NCI-H345 (cell line): ENCODE results near the gene CA5A.

Experiments used
- DNase-seq: peaks from one replicate; lab custom pipeline; 2025; lab: John Stamatoyannopoulos, UW

CA5A gene

DNA sequence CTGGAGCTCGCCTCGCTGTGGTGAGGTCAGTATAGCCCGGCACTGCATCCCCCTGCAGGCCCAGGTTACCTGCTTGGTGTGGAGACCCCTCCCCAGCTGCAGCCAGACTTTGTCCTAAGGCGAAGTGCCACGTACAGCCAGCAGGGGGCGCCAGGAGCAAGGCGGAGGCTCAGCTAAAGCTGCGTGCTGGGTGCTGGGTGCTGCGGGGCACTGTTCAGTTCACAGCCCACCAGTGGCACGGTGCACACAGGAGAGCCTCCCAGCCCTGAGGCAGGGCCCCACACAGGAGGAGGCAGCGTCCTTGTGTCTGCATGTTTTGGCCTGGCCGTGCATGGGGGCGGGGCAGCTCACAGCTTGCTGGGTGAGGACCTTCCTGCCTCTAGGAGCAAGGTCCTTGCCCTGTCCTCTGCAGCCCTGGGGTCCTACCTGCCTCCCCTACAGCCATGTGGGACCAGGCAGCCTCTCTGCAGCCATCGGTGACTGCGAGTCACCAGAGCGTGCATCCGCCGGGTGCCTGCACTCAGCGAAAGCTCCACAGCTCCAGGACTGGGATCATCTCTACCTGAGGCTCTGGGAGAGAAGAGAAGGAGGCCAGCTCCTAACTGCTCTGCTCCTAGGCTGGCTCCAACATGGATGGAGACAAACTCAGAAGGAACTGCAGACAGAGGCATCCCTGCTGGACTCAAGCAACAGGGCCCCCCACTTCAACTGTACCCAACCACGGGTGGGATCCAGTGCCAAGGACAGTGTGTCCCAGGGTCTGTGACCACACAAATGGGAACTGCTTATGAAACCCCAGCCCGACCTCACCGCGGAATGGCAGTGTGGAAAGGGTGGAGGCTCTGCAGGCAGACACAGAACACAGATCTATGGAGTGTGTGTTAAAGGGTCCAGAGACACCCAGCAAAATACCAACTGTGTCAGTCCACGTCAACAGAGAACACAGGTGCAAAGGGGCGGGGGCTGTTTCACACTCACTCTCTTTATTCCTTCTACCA, 86.0 kb downstream of the CA5A start:
- peak; percentile 49 for DNase-seq

DNA sequence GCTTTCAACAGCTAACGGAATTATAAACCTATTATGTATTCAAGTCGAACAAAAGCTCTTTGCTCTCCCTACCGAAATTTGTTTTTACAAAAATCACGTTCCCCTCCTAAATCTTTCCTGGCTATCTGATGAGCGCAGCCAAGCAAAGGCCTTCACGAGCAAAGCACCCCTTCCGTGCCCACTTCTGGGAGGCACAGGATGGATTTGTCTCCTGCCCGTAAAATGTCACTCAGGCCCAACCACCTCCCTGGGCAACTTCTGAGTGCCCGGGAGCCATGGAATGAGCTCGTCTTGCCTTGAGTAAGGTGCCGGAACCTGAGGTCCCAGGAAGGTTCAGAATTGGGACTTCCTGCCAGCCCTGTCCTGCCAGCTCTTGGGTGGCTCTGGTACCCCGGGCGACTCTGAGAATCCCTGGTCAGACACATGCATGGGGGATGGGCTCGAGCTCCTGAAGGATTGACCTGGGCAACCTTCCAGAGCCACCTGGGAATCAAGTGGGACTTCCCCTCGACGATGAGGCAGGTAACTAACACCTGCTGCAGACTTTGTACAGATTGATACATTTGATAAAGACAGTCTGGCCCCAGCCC, 86.8 kb downstream of the CA5A start:
- DNase-seq: no peak

DNA sequence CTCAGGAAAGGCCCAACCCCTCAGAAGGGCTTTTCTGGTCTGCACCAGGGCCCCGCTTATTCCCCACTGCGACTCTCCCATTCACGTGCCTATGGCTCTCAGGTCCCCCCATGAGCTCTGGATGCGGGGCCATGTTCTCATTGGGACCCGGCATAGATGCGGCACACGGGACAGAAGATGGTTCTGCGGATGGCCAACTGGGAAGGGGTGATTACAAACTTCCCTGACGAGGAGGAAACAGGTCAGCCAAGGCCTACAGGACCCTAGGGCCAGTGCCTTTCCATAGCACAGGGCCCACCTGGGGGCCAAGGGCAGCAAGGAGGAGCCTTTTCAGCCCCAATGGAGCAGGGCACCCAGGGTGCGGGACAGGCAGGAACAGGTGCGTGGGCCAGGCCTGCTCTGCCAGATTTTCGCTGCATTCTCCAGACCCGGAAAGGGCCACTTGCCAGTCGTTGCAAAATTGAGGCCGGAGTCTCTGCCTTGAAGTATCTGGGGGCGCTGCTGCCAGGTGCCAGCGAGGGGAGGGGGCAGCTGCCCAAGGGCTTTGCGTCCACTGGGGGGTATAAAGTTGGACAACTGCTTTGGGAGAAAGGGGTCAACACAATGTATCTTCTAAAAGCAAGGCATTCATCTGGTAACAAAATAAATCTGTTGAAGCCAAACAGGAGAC, 87.5 kb downstream of the CA5A start:
- DNase-seq: no peak

DNA sequence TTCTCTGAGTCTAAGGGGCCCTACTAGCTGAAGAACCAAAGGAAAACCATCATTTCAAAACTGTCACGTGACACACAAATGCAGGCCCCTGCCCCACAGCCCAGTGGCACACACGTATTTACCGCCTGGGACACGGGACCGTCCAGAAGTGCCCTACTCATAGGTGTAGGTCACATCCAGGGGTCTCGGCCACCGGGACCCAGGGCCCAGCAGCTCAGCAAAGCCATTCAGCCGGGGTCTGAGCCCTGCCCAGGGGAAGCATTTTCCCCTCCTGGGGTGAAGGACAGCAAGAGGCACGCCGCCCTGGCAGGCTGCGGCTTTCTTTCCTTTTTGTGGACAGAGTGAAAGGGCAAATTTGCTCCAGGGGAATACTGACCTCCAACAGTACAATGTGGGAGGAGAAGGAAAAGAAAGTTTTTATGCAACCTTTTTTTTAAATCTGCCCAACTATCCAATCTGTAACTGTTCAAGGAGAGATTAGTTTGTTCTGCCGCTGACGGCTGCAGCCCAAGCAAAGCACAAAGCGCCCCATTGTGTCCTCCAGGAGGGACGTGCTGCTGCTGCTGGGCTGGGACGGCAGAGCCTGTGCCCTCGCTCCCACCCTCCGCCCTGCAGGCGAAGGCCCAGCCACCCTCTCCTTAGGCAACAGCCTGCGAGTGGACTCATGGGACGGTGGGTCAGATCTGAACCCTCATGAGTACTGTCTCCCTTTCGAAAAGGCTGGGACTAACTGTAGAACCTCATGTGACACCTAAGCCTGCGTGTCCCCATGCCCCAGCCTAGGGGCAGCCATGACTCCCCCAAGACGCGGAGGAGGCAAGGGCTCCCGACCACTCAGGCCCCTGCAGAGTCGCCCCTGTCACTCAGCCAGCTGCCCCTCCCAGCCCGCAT, 88.3 kb downstream of the CA5A start:
- DNase-seq: no peak

DNA sequence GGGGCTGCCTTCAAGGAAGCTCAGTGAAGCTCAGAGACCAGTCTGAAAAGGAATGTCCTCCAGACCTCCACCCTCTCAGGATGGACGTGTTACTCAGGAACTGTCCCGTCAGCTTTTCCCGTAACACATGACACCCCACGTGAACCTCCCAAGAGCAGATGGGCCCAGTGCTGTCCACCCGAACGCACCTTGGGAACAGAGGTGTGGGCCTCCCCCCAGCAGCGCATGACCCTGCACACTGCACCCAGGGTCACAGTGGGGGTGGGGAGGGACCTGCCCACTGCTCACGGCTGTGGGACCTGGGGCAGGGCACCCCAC, 88.9 kb downstream of the CA5A start:
- no peak for DNase-seq

DNA sequence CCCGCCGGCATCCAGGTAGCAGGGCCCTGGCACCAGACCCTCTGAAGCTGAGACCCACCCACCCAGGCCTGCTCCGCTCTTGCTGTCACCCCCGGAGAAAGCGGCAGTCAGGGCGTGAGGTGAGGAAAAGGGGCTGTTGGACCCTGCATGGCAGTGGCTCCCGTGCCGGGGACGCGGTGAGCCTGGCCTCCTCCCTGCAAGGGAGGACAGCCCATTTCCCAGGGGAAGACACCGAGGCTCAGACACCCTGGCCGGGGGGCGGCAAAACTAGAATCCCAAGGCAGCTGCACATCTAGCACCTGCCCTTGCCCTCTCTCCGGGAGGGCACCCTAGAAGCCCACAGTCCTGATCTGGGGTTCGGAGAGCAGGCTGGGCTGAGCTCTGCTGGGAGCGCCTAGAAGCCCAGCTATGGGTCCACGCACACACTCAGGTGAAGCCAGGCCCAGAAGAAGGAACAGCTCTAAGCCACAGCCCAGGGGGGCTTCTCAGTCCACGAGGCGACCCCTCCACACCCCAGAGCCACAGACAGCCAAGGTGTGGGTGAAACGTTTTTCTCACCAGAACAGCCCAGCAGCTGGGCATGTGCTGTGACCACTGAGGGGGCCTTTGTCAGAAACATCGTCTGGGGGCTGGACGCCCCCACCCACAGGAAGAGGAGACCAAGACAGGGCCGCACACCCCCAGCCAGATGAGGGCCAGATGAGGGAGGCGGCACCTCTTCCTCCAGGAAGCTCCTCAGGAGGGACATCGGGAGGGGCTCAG, 89.4 kb downstream of the CA5A start:
- no peak for DNase-seq

DNA sequence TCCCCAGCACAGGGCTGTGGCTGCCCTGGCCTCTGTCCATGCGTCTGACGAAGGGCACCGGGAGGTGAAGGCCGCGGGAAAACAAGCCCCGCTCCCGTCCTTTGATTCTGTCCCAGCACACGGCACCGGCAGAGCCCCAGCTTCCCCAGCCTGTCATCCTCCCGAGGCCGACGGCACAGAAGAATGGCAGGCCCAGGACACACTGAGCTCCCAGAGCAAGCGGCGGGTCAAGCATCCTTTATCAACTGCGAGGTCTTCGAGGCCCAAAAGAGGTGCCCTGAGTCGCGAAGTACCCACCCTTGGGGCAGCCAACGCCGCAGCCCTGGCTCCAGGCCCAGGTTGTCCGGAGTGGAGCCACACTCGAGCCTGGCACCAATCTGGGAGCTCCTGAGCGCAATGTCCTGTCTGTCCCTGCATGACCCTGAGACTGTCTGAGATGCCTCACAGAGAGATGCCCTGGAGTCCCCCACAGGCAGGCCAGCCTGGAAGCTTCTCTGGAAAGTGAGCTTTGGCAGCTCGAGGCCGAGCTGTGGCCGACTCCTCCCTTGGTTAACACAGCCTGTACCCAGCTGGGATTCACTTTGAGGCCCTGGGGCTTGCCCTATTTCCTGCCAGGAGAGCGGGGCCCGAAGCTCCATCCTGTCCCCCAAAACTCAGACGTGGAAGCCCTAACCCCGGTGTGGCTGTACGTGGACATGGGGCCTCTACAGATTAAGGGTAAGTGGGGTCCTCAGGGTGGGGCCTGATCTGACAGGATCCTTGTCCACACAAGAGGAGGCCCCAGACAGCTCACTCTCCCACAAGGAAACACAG, 90.3 kb downstream of the CA5A start:
- DNase-seq: no peak

DNA sequence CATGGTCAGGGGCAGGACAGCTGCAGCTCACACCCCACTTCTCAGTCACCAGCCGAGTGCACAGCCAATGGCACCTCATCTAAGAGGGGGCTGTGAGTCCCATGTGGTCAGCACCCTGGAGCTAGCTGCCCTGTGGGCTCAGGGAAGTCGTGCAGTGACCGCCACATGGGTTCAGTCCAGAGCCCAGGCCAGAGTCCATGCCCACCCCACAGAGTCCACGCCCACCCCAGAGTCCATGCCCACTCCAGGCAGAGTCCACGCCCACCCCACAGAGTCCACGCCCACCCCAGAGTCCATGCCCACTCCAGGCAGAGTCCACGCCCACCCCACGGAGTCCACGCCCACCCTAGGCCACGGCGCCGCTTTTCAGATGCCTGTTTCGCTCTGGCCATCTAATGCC, 91.1 kb downstream of the CA5A start:
- DNase-seq: no peak

DNA sequence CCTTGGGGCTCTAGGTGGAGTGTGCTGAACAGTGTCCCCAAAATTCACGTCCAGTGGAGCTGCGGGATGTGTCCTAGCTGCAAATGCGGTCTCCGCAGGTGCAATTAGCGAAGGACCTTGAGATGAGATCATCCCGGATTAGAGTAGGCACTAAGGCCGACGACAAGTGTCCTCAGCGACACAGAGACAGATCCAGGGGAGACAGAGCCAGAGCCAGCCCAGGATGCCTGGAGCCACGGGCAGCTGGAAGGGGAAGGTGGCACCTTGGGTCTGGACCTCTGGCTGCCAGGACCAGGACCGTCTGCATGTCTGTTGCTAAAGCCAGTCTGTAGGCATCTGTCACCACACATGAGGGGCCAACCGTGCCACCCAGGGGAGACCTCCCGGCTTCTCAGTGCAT, 91.5 kb downstream of the CA5A start:
- DNase-seq: no peak

DNA sequence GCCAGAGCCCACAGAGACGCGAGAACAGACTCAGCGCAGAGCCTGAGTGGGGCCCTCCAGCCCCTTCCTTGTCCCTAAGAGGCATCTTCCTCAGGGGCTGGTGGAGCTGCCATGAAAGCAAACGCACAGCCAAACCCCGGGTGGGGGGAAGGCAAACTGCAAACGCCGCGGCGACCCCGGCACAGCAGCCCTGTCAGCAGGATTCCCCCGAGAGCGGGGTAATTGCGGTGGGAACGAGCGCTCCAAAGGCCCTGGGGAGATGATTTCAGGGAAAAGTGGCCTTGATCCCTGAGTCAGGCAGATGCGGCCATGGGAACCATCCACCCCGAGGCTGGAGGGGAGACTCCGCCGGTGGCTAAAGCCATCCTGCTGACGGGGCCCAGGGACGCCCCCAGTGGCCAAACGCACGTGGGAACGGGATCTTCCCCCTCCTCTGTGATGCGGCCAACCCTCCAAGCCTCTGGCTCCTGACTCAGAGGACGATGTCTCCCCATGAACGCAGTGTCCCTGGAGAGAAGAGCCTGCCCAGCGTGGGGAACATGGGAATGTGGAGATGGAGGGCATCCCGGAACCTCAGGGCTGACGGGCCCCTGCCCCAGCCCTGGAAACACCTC, 92.1 kb downstream of the CA5A start:
- no peak for DNase-seq

DNA sequence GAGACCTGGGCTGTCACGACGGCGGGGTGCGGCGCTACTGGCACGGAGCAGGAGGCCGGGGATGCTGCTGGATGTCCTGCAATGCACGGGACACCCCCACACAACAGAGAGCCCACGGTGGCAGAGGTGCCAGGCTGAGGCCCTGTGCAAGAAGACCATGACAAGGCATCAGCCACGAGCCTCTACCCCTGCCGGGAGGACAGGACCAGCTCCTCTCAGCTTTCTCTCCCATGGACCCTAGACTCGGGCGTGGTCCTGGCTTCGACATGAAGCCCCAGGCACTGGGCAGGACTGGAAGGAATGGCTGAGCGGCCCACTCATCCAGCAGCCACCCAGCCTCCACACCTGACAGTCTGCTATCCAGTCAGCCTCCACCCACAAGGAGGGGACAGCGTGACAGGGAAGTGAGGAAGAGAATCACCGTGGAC, 92.6 kb downstream of the CA5A start:
- DNase-seq: no peak

DNA sequence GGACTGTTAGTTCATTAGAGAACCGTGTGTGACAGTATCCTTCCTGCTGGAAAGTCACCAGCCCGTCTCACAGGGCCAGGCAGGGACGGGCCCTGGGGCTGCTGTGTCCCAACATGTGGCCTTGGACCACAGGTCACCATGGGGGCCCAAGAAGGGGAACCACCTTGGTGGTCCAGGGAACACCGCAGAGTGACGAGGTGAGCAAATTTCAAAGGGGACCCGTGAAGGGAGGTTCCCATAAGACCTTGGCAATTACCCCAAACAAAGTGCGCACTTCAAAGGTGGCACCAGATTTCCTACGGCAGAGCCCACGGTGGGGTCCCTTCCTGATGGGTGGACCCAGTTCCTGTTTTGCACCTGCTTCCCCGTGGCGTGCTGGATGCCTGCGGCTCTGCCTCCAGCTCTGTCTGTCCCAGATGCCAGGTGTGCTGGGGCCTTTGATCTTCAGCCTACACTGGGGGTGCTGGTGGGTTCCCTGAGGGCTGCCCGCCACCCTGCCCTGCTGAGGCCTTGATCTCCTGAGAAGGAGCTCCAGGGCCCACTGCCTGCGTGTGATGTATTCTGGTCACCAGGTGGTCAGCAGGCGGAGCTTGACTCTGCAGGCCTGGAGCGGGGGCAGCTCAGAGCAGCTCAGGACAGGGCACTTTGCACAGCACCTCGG, 94.0 kb downstream of the CA5A start:
- no peak for DNase-seq

DNA sequence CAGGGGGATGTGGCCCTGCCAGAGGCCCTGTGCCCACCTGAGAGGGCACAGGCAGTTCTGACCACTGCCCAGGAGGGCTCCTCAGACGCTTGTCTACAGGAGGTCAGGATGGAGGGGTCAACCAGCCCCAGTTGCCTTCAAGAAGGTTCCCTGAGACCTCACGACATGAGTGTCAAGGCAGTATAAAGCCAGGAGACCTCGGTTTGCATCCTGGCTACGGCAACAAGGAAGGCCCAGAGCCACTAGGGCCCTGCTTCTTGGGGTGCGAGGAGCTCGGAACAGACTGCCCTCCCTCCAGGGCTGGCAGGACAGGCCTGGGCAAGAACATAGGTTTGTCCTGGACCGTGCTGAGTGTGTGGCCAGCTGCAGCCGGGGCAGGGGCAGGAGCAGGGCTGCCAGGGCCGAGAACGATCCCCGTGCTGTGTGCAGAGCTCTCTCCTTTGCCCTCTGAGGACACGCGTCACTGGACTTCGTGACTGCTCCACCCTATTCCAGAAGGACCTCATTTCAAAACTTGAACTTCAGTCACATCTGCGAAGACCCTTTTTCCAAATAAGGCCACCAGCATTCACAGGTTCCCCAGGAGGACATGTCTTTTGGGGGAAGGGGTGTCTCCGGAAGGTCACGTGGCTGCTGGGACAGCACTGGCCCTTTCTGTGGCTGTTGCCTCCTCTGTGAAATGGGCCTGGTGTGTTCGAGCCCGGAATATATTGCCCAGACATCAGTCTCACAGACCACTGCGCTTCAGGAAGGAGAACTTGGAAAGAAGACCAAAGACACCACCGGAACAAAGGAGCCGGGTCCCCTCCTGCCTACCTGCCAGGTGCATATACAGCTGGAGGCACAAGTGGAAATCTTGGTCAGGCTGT, 94.8 kb downstream of the CA5A start:
- DNase-seq: no peak

DNA sequence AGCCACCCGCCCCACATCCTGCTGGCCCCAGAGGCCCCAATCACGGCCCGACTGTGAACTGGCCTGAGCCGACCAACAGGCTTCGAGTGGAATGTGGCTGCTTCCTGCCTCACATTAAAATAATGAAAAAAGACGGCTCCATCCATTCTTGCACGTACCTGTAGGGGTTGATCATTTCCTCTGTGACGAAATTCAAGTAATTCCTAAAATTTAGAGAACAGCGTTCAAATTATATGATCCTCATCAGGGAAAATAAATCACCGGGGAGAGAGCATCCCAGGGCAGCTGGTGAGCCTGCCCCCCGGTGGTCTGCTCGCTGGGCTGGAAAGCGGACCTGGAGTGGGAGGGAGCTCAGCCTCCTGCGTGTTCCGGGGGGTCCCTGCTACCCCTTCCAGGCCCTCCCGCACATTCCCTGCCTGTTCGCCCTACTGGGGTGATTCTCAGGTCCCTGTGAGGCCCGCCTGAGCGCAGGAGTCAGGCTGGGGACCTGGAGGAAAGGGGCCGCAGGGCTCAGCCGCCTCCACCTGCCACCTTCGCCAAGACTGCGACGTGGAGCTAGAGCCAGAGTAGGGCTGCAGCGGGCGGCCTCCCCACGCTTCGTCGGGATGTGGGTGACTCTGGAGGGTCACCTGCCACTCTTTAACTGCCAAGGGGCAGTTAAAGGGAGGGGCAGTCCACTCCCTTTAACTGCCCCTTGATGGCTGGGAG, 95.9 kb downstream of the CA5A start:
- DNase-seq: no peak

DNA sequence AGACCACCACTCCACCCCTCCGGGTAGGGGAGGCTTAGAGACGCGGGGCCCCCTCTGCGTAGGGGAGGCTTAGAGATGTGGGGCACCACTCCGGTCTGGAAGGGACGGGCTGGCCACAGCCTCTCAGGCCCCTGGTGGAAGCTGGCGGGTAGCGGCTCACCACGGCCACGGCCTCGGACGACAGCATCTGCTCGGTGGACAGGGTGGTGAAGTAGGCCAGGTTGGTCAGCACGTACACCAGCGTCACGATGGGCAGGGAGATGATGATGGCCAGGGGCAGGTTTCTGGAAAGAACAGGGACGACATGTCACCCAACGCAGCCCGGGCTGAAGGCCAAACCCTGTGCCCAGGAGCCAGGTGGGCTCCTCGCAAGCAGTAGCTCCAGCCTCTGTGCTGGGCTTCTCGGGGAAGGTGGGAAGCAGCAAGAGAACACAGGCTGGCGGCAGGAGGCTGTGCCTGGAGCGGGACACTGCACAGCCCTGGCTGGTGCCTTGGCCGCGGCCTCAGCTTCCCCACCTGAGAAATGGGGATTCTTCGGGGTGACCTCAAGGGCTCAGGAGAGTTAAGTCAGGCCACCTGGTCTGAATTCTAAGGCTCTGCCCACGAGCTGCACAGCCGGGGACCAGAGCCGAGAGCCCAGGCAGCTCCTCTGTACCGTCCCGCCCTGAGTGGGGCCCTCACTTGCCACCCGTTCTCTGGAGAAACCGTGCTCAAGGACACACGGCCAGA, 96.6 kb downstream of the CA5A start:
- DNase-seq: no peak

DNA sequence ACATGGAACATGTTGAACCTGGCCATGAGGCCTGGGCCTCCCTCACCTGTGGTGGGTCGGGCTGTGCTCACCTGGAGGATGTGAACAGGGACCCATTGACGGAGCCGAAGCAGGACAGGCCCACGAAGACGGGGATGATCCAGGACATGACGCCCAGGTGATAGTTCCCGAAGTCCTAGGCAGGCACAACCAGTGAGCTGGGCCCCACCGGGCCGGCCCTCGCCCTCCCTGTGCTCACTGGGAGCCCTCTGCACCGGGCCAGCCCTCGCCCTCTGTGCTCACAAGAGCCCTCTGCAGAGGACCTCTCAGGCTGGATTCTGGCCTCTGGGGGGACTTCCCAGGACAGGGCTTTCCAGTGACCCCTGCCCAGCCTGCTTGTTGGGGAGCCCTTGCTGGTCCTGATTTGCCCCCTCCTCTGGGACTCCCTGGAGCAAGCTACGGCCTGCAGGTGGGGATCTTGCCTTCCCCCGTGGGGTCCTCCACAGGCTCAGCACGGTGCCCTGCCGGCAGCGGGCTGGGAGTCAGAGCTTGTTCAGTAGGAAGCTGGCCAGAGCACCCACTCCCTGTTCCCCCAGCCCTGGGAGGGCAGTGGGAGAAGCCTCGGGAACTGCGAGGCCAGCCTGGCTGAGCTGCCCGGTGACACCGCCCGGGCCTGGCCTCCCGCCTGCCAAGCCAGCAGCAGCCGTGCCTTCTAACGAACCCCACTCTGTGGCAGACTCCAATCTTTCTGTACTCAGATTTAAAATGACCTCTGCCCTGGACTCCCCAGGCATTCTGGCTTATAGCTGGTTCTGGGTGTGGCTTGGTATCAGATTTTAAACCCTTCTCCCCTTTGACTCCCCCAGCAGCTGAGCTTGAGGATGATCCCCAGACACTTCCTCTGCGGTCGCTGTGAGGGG, 97.4 kb downstream of the CA5A start:
- DNase-seq: no peak
